BLaER1 (cell line): ENCODE data around the gene ZMPSTE24.

ENCODE experiments used
- H3K27ac ChIP-seq: shearing (Covaris generic); formaldehyde crosslinking; 2 replicates; pipeline ENCODE4 v1.8.1; 2022
- H3K27me3 ChIP-seq: shearing (Covaris generic); formaldehyde crosslinking; 2 replicates; pipeline ENCODE4 v1.8.1; 2022
- H3K36me3 ChIP-seq: shearing (Covaris generic); formaldehyde crosslinking; 2 replicates; pipeline ENCODE4 v1.8.1; 2022
- H3K4me1 ChIP-seq: shearing (Covaris generic); formaldehyde crosslinking; 2 replicates; pipeline ENCODE4 v1.8.1; 2022
- H3K4me2 ChIP-seq: shearing (Covaris generic); formaldehyde crosslinking; 2 replicates; pipeline ENCODE4 v1.8.1; 2022
- H3K4me3 ChIP-seq: shearing (Covaris generic); formaldehyde crosslinking; 2 replicates; pipeline ENCODE4 v1.8.1; 2022
- H3K9ac ChIP-seq: shearing (Covaris generic); formaldehyde crosslinking; 2 replicates; pipeline ENCODE4 v1.8.1; 2022
- H3K9me3 ChIP-seq: shearing (Covaris generic); formaldehyde crosslinking; 2 replicates; pipeline ENCODE4 v1.8.1; 2022
- H4K20me1 ChIP-seq: shearing (Covaris generic); formaldehyde crosslinking; 2 replicates; pipeline ENCODE4 v1.8.1; 2022
- Cebpa-rat ChIP-seq: shearing (Covaris generic); IDR thresholded peaks from 2 replicates; pipeline ENCODE4 v1.8.1; 2022

ZMPSTE24 gene

DNA sequence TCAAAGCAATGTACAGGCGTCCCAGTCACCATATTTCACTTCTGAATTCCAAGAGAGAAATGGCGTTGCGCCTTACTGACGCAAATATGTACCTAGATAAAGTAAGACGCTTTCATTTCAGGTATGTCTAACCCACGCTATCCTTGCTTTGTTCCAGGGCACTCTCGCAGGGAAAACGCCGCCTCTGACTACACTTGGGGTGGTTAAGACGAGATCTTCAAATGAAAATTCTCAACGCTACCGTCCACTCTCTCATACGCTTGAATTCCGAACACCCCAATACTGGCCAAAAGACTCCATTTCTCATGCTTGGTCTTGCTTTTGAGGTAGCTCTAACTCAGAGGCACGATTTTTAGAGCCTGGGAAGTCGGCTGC is 736 bp upstream of the ZMPSTE24 start:
- H3K4me3 ChIP-seq, result peak overlapping the region; percentile 91

DNA sequence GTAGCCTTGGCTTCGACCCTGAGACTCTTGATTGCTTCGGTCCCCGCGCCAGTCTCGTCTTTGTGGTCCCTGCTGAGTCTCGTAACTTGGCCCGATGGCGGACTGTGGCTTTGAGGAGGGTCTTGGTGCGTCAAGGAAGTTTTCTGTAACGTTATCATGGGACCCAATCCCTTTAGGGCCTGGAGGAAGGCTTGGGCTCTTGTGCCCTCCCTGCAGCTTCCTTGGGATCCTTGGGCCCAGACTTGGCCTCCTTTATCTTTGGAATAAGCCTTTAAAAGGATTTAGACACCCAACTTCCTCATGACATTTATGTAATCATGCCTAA is 371 bp downstream of the ZMPSTE24 start:
- H4K20me1 ChIP-seq, result no peaks in the 10 kb centered on the region; the same call in 1 of the 2 replicates
- H3K4me1 ChIP-seq, result peaks cover 32% of the 10 kb centered on the region
- TF ChIP-seq Cebpa-rat, result no peak
- H3K9me3 ChIP-seq, result no peaks in the 10 kb centered on the region
- no peaks in the 10 kb centered on the region for H3K27me3 ChIP-seq
- H3K9ac ChIP-seq, result peak overlapping the region; percentile 93
- peak overlapping the region; percentile 88 for H3K4me2 ChIP-seq
- H3K36me3 ChIP-seq, result peaks cover 39% of the 10 kb centered on the region
- H3K4me3 ChIP-seq, result peak overlapping the region; percentile 91
- H3K27ac ChIP-seq, result peak overlapping the region; percentile 89

More for the DNA sequence above, 736 bp upstream of the ZMPSTE24 start:
- peaks cover 26% of the 10 kb centered on the region for H3K4me1 ChIP-seq
- no peak for TF ChIP-seq Cebpa-rat
- H3K9ac ChIP-seq, result peak overlapping the region; percentile 89
- H4K20me1 ChIP-seq, result no peaks in the 10 kb centered on the region
- no peaks in the 10 kb centered on the region for H3K9me3 ChIP-seq
- no peaks in the 10 kb centered on the region for H3K27me3 ChIP-seq
- H3K27ac ChIP-seq, result peak overlapping the region; percentile 89
- H3K4me2 ChIP-seq, result peak overlapping the region; percentile 62
- H3K36me3 ChIP-seq, result peaks cover 28% of the 10 kb centered on the region

DNA sequence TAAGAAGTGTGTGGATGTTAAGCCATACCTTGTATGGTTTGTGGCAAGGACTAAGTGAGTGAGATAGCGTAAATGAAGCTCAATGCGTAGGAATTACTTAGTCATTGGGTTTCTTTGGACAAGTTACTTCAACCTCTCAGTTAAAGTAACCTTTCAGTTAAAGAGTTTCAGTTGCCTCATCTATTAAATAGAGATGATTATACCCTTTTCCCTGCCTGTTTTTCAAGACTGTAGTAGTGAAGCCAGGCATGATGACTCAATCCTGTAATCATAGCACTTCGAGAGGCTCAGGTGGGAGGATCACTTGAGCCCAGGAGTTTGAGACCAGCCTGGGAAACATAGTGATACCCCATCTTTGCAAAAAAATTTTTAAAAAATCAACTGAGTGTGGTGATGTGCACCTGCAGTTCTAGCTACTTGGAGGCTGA is 6.3 kb downstream of the ZMPSTE24 start:
- peaks cover 94% of the 10 kb centered on the region for H3K36me3 ChIP-seq
- no peak overlapping the region for H3K4me2 ChIP-seq
- no peak for TF ChIP-seq Cebpa-rat

DNA sequence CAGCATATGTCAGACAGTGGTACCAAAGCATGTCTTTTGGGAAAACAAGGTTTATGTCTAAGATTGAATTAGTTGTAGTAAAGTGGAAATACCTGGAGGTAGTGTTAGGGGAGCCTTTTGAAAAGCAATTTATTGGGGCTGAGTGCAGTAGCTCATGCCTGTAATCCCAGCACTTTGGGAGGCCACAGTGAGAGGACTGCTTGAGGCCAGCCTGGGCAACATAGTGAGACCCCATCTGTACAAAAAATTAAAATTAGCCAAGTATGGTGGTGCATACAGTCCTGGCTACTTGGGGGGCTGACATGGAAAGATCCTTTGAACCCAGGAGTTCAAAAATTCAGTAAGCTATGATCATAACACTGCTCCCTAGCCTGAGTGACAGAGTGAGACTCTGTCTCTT is 7.3 kb downstream of the ZMPSTE24 start:
- Histone ChIP-seq H3K36me3 (peaks cover 95% of the 10 kb centered on the region), H3K9me3 (no peaks in the 10 kb centered on the region), H3K27ac (no peak overlapping the region)

More for the DNA sequence above, 6.3 kb downstream of the ZMPSTE24 start:
- H3K27me3 ChIP-seq, result no peaks in the 10 kb centered on the region
- peaks cover 14% of the 10 kb centered on the region for H3K4me1 ChIP-seq
- no peak overlapping the region for H3K27ac ChIP-seq
- no peaks in the 10 kb centered on the region for H3K9me3 ChIP-seq
- H4K20me1 ChIP-seq, result peaks cover 26% of the 10 kb centered on the region
- H3K9ac ChIP-seq, result no peak overlapping the region
- H3K4me3 ChIP-seq, result no peak overlapping the region

DNA sequence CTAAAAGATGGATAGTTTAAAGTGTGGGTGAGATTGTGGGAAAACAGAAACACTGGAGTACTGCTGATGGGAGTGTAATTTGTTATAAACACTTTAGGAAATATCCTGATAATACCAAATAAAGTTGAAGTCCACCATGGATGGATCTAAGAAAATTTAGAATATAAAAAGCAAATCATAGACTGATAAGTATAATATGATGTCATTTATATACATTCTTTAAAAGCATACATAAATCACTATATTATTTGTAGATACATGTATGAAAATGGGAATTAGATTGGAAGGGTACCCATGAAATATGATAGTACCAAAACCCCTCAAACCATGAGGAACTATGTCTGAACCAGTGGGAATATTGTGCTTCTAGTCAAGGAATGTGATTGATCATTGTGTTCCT is 7.9 kb downstream of the ZMPSTE24 start:
- Histone ChIP-seq H3K4me1 (0 out of 2 replicates have a peak, but pooled peaks cover 6% of the 10 kb centered on the region), H3K27me3 (no peaks in the 10 kb centered on the region), H3K36me3 (peaks cover 97% of the 10 kb centered on the region), H4K20me1 (peaks cover 26% of the 10 kb centered on the region), H3K9ac (no peak overlapping the region), H3K4me2 (no peak overlapping the region), H3K4me3 (no peak overlapping the region), H3K9me3 (no peaks in the 10 kb centered on the region), H3K27ac (no peak overlapping the region)
- TF ChIP-seq Cebpa-rat, result no peak

More for the DNA sequence above, 7.3 kb downstream of the ZMPSTE24 start:
- 0 out of 2 replicates have a peak, but pooled peaks cover 6% of the 10 kb centered on the region for H3K4me1 ChIP-seq
- peaks cover 26% of the 10 kb centered on the region for H4K20me1 ChIP-seq
- no peak for TF ChIP-seq Cebpa-rat
- no peak overlapping the region for H3K4me3 ChIP-seq
- no peak overlapping the region for H3K9ac ChIP-seq
- no peaks in the 10 kb centered on the region for H3K27me3 ChIP-seq
- H3K4me2 ChIP-seq, result no peak overlapping the region

DNA sequence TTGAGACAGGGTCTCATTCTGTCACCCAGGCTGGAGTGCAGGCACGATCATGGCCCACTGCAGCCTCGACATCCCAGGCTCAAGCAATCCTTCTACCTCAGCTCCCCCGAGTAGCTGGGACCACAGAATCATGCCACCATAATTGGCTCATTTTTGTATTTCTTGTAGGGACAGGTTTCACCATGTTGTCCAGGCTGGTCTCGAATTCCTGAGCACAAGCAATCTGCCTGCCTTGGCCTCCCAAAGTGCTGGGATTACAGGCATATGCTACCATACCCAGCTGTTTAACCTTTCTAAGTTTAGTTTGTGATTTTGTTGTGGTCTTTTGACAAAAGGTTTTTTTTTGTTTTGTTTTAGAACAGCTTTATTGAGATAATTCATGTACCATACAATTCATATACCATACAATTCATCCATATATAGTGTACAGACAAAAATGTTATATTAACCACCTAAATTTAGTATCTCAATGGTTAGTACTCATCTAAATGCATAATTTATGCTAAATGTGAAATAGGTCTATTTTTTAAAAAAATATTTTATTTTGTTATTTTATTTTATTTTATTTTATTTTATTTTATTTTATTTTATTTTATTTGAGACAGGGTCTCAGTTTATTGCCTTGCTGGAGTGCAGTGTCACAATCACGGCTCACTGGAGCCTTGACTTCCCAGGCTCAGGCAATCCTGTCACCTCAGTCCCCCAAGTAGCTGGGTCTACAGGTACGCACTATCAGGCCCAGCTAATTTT is 8.9 kb downstream of the ZMPSTE24 start:
- no peaks in the 10 kb centered on the region for H3K9me3 ChIP-seq
- no peak for TF ChIP-seq Cebpa-rat
- no peaks in the 10 kb centered on the region for H3K27me3 ChIP-seq
- H3K4me2 ChIP-seq, result no peak overlapping the region
- H3K36me3 ChIP-seq, result peaks cover 97% of the 10 kb centered on the region
- peaks cover 26% of the 10 kb centered on the region for H4K20me1 ChIP-seq
- no peak overlapping the region for H3K27ac ChIP-seq
- H3K4me1 ChIP-seq, result 0 out of 2 replicates have a peak, but pooled peaks cover 6% of the 10 kb centered on the region
- H3K4me3 ChIP-seq, result no peak overlapping the region
- H3K9ac ChIP-seq, result no peak overlapping the region

DNA sequence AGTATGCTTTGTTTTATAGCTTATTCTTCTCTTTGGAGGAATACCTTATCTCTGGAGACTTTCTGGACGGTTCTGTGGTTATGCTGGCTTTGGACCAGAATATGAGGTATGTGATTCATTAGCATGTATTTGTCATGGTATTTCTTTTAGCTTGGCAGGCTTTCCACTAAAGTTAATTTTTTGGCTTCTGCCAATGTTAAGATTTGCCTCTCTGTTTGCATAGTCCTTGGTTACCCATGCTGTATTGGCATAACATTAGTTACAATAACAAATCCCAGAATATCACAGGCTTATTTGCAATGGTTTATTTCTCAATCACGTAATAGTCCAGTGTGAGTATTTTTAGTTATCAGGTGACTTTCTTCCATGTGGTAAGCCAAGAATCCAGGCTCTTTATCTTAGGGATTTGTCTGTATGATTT is 9.7 kb downstream of the ZMPSTE24 start:
- Histone ChIP-seq H3K9ac (no peak overlapping the region), H3K4me1 (0 out of 2 replicates have a peak, but pooled peaks cover 6% of the 10 kb centered on the region), H4K20me1 (peaks cover 26% of the 10 kb centered on the region), H3K4me3 (no peak overlapping the region), H3K36me3 (peaks cover 97% of the 10 kb centered on the region), H3K27me3 (no peaks in the 10 kb centered on the region), H3K4me2 (no peak overlapping the region), H3K9me3 (no peaks in the 10 kb centered on the region), H3K27ac (no peak overlapping the region)
- TF ChIP-seq Cebpa-rat, result no peak

DNA sequence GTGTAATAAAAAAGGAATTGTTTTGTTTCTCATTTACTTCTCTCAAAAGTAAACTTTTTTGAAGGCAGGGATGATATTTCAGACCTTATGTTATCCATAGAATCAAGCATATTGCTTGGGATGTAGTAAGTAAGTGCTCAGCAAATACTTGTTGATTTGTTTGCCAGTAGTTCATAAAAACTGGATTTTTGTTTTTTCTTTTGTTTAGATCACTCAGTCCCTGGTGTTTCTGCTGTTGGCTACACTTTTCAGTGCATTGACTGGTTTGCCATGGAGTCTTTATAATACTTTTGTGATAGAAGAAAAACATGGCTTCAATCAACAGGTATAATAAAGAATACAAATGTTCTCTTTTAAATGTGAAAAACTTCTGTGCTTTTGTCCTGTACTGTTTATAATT is 10.2 kb downstream of the ZMPSTE24 start:
- H3K4me2 ChIP-seq, result no peak overlapping the region
- no peak overlapping the region for H3K4me3 ChIP-seq
- H3K4me1 ChIP-seq, result 0 out of 2 replicates have a peak, but pooled peaks cover 2% of the 10 kb centered on the region
- H3K9ac ChIP-seq, result no peak overlapping the region
- no peaks in the 10 kb centered on the region for H3K27me3 ChIP-seq
- H4K20me1 ChIP-seq, result peaks cover 26% of the 10 kb centered on the region
- no peak for TF ChIP-seq Cebpa-rat
- peaks cover 97% of the 10 kb centered on the region for H3K36me3 ChIP-seq
- no peaks in the 10 kb centered on the region for H3K9me3 ChIP-seq
- no peak overlapping the region for H3K27ac ChIP-seq

DNA sequence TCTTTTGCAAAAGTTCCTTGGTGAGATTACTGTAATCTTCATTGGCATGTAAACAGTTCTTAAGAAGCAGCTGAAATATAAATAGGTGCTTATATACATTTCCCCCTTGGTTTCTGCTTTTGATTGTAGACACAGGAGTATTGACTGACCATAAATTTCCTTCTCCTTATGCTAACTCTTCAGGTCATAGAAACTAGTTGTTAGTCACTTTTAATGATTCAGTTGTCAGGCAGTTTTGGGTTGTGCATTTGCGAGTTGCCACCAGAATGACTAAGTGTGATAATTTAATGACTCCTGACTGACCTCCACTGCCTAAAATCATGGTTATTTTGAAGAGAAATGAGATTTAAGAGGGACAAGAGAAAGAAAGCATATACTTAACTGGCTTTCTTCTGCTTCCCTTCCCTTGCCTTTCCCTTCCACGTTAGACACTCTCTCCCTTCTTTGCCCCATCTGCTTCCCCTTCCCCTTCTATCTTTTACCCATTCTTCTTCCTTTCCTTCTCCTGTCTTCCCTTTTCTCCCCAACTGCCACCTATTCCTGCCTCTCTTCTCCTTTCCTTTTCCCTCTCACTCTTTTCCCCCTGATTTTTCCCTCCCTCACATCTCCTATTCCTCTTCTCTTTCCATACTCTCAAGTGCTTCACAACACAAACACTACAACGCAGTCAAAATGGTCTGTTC is 12.3 kb downstream of the ZMPSTE24 start:
- no peak overlapping the region for H3K27ac ChIP-seq
- no peak overlapping the region for H3K4me2 ChIP-seq
- no peaks in the 10 kb centered on the region for H3K4me1 ChIP-seq
- H3K27me3 ChIP-seq, result no peaks in the 10 kb centered on the region
- no peak overlapping the region for H3K9ac ChIP-seq
- H3K4me3 ChIP-seq, result no peak overlapping the region
- H4K20me1 ChIP-seq, result peaks cover 17% of the 10 kb centered on the region
- no peaks in the 10 kb centered on the region for H3K9me3 ChIP-seq
- TF ChIP-seq Cebpa-rat, result no peak
- peaks cover 94% of the 10 kb centered on the region for H3K36me3 ChIP-seq

DNA sequence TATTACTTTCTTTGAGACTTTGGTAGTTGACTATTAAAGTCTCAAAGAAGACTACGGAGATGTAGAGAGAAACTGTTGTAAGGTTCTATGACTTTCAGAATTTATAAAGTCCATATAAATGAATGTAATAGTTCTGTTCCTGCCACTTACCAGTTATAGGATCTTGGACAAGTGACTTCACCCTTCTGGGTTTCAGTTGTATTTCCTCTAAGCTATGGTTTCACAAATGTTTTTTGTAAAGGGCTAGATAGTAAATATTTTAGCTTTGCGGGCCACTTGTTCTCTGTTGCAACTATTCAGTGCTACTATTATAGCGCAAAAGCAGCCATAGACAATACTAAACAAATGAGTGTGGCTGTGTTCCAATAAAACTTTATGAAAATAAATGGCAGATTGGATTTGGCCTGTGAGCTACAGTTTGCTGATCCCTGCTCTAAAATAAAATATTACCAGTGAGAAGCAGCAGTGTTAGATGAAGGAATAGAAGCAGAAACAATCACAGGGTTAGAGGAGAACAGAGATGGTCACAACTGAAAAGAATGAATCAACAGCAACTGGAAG is 14.7 kb downstream of the ZMPSTE24 start:
- H3K4me1 ChIP-seq, result no peaks in the 10 kb centered on the region
- H3K4me2 ChIP-seq, result no peak overlapping the region

More for the DNA sequence above, 14.7 kb downstream of the ZMPSTE24 start:
- peaks cover 97% of the 10 kb centered on the region for H3K36me3 ChIP-seq
- H3K27me3 ChIP-seq, result no peaks in the 10 kb centered on the region
- H3K9me3 ChIP-seq, result no peaks in the 10 kb centered on the region
- no peak overlapping the region for H3K4me3 ChIP-seq
- no peak for TF ChIP-seq Cebpa-rat
- H3K27ac ChIP-seq, result no peak overlapping the region
- no peaks in the 10 kb centered on the region for H4K20me1 ChIP-seq
- H3K9ac ChIP-seq, result no peak overlapping the region
